GM18858 (cell line): ENCODE results near the gene GRID1.
A peak's percentile ranks its signal among the peaks of the same experiment; 100 is the strongest.

ENCODE experiments used
- ATAC-seq: cut with Tn5 transposase; IDR thresholded peaks from one replicate; pipeline ENCODE4 v1.9.1; 2021; ENCODE audit not compliant: unreplicated experiment

GRID1 gene

GRCh38 chr10:85791818-85792532 is 574.6 kb downstream of the GRID1 start:
- ATAC-seq = no peak

- ATAC-seq = no peak
Measured at GRCh38 chr10:85789982-85790789, 576.4 kb downstream of the GRID1 start.

- no peak for ATAC-seq
Measured at GRCh38 chr10:85789125-85789524, 577.5 kb downstream of the GRID1 start.

- no peak for ATAC-seq
Measured at GRCh38 chr10:85788570-85788969, 578.0 kb downstream of the GRID1 start.

- ATAC-seq = no peak
Measured at GRCh38 chr10:85787881-85788280, 578.7 kb downstream of the GRID1 start.

GRCh38 chr10:85787393-85787792 is 579.2 kb downstream of the GRID1 start:
- ATAC-seq = no peak

GRCh38 chr10:85786401-85786899 is 580.1 kb downstream of the GRID1 start:
- ATAC-seq = no peak

- no peak for ATAC-seq
Measured at GRCh38 chr10:85784792-85785191, 581.8 kb downstream of the GRID1 start.

- no peak for ATAC-seq
Measured at GRCh38 chr10:85781404-85781803, 585.2 kb downstream of the GRID1 start.

- ATAC-seq = no peak
Measured at GRCh38 chr10:85778074-85778473, 588.5 kb downstream of the GRID1 start.

GRCh38 chr10:85767891-85768290 is 598.7 kb downstream of the GRID1 start:
- no peak for ATAC-seq

GRCh38 chr10:85764108-85764507 is 602.5 kb downstream of the GRID1 start:
- no peak for ATAC-seq

GRCh38 chr10:85761906-85762445 is 604.6 kb downstream of the GRID1 start:
- ATAC-seq = no peak

GRCh38 chr10:85741626-85742300 is 624.8 kb downstream of the GRID1 start:
- ATAC-seq = peak; percentile 93

- ATAC-seq = no peak
Measured at GRCh38 chr10:85735997-85736396, 630.6 kb downstream of the GRID1 start.

GRCh38 chr10:85734791-85735190 is 631.8 kb downstream of the GRID1 start:
- no peak for ATAC-seq

- no peak for ATAC-seq
Measured at GRCh38 chr10:85724215-85724614, 642.4 kb downstream of the GRID1 start.

- no peak for ATAC-seq
Measured at GRCh38 chr10:85720931-85721590, 645.5 kb downstream of the GRID1 start.

- ATAC-seq = no peak
Measured at GRCh38 chr10:85719408-85719807, 647.2 kb downstream of the GRID1 start.

- ATAC-seq = no peak
Measured at GRCh38 chr10:85713885-85714284, 652.7 kb downstream of the GRID1 start.

GRCh38 chr10:85702768-85703167 is 663.8 kb downstream of the GRID1 start:
- no peak for ATAC-seq
